GM19238 (cell line): Measurements from ENCODE around the gene FOXP1.
A peak's percentile ranks its signal among the peaks of the same experiment; 100 is the strongest.

Source experiments
- DNase-seq: peaks from one replicate; pipeline ENCODE4 v3.0.0; 2011; ENCODE audit warnings: low spot score; ENCODE audit not compliant: insufficient read length

Gene FOXP1

DNA sequence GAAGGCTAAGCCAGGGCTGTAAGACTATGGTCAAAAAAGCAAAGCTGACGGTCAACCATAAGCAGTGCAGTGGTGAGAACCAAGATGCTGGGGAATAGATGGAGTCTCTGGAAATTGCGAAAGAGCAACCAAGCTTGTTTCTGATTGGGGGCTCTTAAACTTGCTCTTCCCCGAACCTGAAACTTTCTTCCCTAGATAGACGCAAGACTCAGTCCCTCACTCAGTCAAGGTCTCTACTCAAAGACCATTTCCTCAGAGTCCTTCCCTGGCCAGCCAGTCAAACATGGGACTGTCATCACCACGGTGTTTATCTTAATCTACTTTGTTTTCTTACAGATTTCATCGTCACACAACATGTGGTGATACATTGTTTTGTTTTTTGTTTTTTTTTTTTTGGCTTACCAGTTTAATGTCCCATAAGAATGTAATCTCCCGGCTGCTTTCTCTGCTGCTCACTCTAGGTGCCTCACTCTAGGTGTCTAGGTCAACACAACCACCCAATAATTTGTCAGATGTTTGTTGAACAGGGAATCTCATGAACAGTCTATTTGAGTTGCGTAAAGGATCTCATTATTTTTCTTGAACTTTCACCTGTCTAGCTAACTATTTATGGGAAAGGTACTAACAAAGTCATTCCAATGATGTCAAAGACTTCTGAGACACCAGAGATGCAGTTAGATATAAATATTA, 495.4 kb downstream of the FOXP1 start:
- DNase-seq = no peak

DNA sequence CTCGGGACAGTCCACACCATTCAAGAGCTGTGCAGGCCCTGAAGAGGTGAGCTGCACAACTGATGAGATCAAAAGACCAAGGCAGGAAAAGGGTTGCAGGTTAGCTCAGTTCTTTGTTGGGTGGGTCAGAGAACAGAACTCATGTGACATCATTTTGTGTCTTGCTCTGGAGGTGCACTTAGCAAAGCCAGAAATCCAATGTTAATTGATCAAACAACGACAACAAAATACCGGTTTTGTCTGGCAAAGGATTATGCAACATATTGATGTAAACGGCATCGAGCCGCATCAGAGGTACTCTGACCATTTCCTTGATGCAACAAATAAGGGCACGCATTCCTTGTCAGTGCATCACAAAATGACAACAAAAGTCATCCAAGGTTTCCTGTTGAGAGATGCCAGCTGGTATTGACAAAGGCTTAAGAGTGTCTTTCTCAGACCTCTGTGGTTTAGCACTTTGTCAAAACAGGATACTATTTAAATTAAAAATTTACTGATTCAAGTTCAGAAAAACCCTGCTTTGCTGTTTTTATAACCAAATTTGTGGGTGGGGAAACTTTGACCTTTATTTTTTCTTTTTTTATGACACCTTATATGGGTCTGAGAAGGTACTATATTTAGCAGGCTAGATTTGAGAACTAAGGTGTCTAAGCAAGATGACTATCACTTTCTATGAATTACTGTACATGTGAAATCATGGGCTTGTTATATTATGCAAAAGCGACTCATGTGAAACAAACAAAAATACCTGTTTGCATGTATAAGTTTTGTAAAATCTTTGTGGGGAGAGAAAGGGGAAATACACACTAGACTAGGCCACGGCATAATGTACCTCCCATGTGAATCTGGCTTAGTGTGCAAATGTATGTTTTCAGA, 496.1 kb downstream of the FOXP1 start:
- DNase-seq = peak; percentile 27

DNA sequence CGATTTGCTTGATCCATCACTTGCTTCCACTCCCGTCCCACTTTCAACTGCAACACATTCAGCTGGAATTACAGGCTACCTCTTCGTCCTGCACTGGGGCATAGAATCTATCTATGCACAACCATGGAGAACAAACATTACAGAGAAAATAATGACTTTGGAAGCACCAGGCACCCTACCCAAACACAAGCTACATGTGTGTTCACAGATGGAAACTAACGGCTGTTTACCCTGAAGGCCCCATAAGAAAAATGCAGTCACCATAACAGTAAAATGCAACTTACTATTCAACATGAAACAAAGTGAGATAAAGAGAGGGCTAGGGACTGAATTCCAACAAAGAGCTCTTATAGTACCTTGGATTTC, 496.8 kb downstream of the FOXP1 start:
- no peak for DNase-seq

DNA sequence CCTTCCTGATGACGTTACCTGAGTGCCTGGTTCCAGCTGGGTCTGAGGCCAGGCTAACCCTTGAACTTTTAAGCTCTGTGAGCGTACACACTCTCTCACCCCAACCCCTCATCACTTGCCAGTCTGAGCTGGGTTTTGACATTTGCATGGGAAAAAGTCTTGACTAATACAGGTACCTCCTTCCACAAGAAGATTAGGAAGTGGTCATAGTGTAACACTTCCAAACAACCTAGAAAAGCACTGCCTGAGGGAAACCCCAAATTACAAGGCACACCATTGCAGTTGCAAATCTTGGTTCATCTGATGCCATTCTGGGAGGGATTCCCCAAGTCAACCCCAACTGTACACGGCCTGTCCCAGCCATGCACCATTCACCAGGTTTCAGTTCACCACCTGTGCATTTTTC, 499.8 kb downstream of the FOXP1 start:
- no peak for DNase-seq

DNA sequence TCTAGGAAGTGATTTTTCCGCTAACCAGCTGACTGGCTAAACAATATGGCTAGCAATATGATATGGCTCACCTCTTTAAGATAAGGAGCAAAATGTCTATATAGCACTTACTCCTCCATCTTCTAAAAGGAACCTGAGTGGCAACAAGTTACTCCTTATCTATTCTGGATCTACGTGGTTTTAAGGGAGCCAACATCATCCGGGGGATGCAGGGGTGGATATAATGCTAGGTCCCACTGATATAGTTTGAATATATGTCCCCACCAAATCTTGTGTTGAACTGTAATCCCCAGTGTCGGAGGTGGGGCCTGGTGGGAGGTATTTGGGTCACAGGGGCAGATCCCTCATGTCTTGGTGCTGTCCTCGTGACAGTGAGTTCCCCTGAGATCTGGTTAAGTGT, 500.7 kb downstream of the FOXP1 start:
- DNase-seq = no peak

DNA sequence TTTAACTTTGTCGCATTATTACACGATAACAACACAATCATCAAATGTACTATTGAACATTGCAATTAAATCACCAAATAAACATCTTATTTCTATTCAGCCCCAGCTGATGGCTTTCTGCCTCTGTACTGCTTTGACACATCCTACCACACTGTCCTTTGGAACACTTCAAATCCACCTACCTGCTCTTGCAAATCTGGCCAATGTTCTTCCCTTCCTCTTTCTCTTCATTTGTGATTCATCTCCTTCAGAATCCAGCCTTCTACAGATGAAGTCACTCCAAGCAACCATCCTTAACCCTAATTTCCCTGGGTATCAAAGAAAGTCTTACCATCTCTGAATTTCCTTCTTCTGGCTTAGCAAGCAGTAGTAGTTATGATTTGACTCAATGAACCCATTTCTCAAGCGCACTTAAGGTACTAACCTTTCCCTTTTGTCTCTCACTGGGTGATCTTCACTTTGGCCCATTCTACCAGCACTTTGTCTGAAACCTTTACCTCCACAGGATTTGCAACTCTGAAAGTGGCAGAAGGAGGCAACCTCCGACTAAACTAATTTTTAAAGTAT, 502.9 kb downstream of the FOXP1 start:
- DNase-seq = no peak

DNA sequence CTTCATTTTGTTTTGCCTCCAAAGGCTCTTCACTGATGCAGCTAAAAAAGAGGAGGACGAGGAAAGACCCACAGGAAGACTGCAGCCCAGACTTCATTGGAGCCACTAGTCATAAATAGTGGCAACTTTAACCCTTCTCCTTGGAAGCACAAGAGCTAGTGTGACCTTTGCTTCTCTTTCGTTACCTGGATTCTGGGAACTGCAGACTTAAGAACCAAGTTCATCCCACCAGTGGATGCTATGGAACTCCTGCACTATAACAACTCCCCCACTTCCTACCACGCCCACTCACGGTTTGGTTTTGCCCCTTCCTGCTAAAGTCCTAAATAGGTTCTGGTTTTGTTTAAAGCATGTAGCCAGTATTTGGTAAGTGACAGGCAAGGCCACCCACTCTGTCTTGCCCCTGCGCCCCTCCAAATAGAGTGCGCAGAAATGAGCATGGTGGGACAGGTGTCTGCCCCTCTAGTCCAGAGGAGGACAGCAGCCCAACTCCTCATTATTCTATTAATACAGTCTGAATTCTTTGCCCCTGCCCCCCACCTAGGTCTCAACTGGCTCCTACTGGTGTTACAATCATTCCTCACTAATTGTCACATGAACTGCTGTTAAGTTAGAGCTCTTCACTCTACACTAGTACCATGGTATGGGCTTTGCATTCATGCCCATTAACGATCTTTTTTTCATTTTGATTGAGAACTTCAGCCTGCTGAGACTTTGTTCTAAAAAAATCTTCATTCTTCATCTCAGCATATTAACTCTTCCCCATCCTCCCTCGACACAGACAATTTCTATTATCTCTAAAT, 504.6 kb downstream of the FOXP1 start:
- no peak for DNase-seq

DNA sequence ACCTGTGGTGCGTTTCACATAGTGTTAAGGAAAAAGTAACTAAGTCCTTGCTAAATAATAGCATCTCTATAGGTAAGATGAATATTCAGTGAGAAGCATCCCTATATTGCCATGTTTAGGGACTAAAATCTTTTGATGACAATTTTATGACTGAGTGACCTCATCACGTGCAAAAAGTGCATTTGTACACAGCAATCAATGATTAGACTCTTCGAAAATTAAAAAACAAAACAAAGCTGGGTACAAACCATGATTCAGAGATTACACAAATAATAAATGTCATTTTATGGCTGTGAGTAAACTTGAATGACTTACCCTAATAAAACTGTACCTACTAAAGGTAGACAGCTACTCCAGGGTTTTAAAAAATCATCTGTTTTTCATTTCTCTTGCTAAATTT, 505.3 kb downstream of the FOXP1 start:
- DNase-seq = no peak

DNA sequence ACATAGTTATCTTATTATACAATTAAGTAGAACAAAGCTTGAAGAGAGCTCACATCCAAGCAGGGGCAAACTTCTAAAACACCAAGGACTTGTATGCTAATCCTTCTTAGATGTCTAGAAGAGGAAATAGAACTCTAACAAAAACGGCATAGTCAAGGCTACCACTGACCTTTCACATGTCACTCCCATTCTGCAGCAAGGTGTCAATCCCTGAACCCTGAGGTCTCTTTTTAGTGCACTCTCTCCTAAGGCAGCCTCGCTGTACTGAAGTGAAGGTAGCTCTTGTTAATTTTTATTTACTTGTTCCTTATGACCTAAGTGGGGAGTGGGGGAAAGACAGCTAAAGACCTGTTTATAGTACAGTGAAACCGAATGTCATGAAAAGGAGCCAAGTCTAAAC, 506.5 kb downstream of the FOXP1 start:
- DNase-seq = no peak

DNA sequence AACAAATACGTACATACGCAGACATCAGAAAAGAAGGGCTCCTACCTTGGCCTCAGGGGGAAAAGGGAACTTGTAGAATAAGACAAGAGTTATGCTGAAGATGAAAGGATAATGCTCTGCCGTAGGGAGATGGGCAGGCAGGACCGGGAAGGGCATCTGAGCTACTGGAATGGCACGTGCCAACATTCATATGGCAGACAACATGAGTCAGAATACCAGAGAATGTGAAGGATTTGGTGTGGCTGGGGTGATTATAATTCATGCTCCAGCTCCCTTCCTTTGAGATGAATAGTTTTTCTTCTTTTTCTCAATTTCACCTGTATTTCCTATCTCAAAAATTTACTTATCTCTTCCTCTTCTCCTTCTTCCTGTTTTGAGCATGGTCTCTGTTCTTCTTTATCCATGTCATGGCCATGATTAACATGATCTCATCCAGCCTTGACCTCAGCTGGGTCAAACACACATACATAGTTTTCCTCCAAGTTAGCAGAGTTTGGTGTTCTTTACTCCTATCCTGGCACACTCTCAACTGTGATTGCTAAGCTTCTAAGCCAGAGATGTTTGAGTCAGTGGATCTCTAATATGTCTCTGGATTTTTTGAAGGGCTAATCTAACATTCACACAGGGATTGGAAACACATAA, 507.0 kb downstream of the FOXP1 start:
- DNase-seq = no peak

DNA sequence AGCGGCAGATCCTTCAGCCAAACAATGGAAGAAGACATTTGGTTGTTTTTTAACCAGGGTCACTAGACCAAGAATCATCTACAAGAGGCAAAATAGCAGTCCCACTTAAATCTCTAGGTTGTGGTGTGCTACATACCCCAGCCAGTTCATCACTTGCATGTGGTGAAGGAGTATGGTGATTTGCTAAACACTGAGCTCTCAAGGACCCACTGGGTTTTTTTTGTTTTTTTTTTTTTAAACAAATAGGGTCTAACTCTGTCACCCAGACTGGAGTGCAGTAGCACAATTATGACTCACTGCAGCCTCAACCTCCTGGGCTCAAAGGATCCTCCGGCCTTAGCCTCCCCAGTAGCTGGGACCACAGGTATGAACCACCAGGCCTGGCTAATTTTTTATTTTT, 508.0 kb downstream of the FOXP1 start:
- DNase-seq = no peak

DNA sequence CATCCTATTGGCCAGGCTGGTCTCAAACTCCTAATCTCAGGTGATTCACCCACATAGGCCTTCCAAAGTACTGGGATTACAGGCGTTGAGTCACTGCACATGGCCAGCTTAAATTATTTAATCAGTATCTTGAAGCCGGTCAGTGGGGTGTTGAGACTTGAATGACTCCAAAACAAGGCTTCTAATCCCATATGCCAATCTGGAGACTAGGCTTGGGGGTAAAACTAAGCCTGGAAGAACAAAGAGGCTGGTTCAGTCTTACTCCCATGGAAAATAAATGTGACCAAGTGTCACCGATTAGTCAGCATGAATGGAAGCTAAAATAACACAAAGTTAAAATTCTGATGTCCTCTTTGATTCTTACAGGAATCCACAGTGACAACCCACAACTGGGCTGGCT, 509.1 kb downstream of the FOXP1 start:
- no peak for DNase-seq

DNA sequence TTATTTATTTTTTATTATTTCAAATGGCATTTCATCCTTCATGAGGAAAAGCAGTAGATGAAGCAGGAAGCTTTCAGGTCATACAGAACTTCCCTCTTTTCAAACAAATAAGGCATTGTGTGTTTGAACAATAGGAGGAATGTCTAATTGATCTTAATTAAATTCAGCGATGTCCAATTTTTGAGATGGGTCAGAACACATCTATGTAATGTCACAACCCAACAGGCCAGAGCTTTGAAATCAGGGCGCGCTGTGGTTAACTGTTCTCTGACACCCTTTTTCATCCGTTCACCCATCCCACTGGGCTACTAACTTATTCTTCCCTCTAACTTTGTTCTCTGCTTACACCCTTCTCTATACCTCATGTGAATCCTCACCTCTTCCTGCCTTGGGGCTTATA, 510.5 kb downstream of the FOXP1 start:
- DNase-seq = no peak

DNA sequence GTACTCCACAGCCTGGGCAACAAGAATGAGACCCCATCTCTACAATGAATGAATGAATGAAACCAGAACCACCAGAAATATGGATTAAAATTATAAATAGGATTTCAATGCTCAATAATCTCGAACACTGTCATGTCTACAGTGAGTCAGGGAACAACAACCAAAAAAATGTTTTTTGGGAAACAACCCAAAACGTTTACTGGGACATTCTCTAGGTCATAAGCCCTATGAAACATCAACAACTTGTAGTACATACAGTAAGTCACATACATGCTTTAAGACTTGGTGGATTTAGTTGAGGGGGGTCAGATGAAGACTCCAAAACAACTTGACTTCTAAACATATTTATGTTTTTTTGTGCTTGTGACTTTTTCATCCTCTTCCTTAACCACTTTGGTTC, 511.2 kb downstream of the FOXP1 start:
- DNase-seq = no peak

DNA sequence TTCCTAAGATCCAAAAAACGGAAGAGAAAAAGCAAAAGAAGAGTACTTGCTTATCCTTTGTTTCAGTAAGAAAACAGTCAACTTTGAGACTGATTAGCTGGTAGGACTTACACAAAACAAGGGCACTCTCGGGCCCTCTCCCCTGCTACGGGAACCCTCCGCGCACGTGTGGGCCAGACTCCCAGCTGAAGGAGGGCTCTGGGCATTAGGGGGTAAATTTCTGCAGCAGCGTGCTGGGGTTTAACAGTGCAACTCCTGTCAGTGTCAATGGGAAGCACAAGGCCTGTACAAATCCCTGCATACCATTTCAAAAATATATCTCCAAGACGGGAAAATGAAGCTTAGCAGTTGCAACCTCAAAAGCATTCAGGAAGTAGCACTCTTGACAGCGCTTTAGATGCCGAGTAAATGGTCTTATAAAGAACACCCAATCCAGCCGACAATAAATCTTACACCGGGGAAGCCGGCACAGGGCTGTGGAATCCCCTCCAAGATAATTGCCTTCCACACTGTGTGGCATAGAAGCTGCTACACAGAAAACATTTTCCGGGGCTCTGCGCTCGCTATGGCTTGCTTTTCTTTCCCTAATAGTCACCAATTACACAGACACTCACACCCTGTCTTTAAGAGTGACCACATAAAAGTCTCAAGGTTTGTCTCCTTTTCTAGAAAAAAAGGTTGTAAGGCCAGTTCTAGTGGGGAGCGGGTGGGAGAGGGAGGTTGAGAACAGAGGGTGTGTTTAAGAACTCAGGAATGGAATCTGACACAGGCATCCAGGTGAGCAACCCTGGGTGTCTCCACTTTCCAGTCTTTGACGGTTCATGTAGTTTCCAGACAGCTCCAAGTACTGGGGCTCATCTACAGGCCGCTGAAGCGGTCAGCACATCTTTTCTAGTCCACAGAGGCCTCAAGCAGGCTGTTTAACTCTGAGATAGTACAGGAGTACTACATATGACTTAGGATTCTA, 512.7 kb downstream of the FOXP1 start:
- DNase-seq = no peak

DNA sequence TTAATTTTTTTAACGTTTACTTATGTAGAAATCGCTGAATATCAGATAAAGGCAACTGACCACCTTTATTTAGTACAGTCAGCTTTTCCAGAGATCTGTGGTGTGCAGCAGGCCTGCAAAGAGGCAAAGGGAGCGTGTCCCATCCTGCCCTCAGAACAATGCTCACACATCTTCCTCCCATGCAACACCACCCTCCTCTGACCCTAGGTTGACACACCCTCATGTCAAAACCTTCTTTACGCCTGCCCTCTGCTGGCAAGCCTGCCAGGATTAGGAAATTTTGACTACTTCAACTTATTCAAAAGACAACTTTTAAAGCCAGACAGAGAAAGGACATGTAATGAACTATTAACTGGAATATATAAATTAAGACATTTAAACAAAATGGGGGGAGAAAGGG, 513.7 kb downstream of the FOXP1 start:
- DNase-seq = no peak

DNA sequence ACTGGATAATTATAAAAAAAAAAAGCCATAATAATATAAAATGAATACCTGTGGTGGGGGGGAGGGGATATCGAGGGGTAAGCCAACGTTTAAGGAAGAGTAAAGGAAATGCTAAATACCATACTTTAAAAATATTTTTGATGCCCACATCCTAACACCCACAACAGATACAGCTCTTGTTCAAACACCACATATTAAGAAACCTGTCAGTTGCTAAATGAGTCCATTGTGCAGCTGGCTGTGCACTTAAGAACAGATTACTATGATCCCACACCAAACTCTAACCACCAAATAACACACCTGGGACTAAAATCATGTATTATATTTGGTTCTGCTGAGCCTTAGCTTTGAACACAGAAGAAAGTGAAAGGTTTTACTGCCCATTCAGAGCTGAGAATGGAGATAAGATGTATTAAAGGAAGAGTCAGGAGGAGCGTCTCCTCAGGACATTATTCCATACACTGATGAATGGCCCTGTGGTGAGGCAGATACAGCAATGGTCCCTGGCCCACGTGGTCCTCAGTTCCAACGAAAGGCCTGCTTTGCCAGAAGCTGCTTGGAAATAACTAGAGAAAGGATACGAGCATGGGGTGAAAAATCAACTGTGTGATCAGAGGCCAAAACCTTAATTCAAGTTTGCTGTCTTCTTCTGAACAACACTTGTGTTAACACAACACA, 515.4 kb downstream of the FOXP1 start:
- no peak for DNase-seq

DNA sequence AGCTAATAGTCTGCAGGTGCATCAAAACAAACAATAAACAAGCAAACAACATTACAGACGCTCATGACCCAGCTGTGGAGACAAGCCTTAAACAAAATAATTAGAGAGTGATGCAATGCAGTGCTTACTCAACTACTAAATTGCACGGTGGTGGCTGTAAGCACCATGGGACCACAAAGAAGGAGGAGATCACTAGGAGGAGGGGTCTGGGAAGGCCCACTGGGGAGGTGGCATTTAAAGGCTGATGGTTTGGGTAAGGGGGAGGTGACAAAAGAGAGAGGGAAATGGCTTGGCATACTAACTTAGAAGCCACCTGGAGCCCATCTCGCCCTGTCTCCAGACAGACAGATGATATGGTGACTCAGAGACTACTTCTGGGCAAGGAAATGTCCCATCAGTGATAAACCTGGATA, 516.7 kb downstream of the FOXP1 start:
- DNase-seq = no peak

DNA sequence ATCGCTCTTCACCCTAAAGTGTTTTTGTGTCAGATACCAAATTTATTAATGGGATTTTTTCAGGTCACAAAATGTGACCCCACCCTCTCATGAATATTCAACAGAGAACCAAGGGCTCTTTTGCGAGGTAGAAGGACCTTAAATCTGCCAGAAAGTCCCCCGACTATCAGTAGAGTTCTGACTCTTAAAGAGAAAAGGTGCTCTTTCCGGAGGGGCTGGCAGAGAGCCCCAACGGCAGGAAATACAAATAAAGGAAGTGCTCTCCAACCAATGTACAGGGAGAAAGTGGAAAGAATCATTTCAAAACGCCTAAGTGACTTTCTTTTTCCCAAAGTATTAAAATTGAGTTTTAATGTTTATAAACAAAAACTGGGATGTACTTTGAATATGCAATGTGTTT, 517.2 kb downstream of the FOXP1 start:
- no peak for DNase-seq

DNA sequence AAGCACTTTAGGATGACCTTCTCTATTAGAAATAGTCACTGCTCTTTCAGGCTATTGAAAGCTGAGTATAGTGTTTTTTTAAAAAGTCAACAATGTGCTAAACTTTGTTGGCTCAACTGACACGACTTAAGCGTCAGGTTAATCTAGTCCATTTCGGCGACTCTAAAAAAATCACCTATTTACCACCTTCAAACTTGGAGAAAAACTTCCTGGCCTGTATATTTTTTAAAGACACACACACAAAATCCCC, 517.8 kb downstream of the FOXP1 start:
- DNase-seq = no peak
